ENCODE data around the gene MIGA2. TPM values are rescaled to one million over a fixed set of nuclear protein-coding genes. Genes with fewer than 3 reads are reported as not detected.

Gene MIGA2
- total RNA-seq, 2 donors from 2014 or later: 31.8 to 36.3 TPM

- DNase-seq (peak; percentile 15), ATAC-seq (no peak)
- intact Hi-C loops (cut with DNase I): no loop called here
Observed at GRCh38 chr9:129009584-129010141, 26.8 kb upstream of the MIGA2 start.

GRCh38 chr9:129010267-129010975 lies 26.0 kb upstream of the MIGA2 start:
- intact Hi-C loops (cut with DNase I): no loop called here
- DNase-seq: no peak
- ATAC-seq: no peak

- intact Hi-C loops (cut with DNase I): no loop called here
- no peak for ATAC-seq
- DNase-seq: no peak
Observed at GRCh38 chr9:129011170-129011569, 25.3 kb upstream of the MIGA2 start.

GRCh38 chr9:129011761-129012181 lies 24.7 kb upstream of the MIGA2 start:
- ATAC-seq: no peak
- DNase-seq: no peak
- intact Hi-C loops (cut with DNase I): no loop called here

GRCh38 chr9:129012343-129012742 lies 24.1 kb upstream of the MIGA2 start:
- DNase-seq (no peak), ATAC-seq (no peak)
- intact Hi-C loops (cut with DNase I): no loop called here

DNA sequence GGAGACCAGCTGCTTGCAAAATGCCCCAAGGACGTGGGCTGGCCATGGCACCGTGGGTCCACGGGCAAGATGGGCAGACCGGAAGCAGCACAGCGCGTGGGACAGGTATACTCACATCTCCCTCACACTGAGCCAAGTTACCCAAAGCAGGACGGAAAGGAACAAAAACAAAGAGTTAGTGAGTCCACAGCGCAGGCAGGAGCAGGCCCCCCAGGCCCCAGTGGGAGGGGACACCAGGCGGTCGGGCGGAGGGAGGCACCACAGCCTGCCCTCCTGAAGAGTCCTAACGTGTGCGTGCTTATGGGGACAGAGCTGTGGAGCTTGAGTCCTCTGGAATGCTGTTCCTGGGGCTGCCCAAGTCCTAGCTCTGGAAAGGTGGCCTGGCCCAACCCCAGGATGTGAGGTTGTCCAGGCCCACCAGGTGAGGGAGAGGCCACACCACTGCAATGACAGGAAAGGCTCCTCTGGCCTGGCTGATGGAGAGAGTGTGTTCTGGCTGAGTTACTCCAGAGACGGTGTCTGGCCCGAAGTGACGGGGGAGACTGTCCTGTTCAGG lies 23.5 kb upstream of the MIGA2 start:
- DNase-seq (no peak), ATAC-seq (no peak)
- intact Hi-C loops (cut with DNase I): no loop called here

DNA sequence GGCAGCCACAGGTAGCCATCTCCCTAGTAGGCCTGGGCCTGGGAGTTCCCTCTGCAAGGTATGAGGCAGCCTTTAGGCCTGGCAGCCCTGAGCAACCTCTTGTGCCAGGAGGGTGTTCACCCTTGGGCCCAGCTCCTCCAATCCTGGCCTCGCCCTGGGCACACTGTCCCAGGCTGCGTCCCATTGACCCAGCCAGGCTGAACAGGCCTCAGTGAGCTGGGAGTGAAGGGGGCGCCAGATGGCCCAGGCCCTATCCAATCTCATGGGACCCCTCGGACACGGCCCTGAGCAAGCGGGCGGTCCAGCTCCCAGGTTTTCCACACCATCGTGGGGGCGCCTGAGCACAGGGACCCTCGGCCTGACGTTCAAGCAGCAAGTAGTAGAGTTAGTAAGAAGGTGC lies 22.8 kb upstream of the MIGA2 start:
- ATAC-seq (no peak), DNase-seq (no peak)
- intact Hi-C loops (cut with DNase I): no loop called here

DNA sequence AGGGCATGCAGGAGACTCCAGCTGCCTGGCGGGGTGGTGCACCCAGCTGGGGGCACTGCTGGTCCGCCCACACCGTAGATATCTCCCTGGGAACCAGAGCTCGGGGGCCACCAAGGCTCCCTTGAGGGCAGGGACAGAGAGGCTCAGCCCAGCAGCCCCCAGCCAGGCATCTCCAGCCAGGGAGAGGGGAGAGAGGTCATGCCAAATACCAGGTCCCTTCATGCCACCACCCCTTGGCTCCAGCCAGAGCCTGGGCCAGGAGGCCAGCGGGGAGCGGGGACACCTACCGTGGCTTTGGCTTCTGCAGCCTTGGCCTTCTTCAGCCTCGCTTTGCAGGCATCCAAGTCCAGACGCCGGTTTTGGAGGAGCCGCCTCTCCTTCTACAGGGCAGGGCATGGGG lies 22.3 kb upstream of the MIGA2 start:
- ATAC-seq: no peak
- DNase-seq: no peak
- intact Hi-C loops (cut with DNase I): no loop called here

- ATAC-seq: no peak
- DNase-seq: no peak
- intact Hi-C loops (cut with DNase I): loop anchor here in 1 of 2 donors (5.0 kb wide), 1 partner anchor 162 kb away; no protein-coding TSS in a partner anchor
Observed at GRCh38 chr9:129014608-129015007, 21.8 kb upstream of the MIGA2 start.

GRCh38 chr9:129021091-129021490 lies 15.3 kb upstream of the MIGA2 start:
- DNase-seq (no peak), ATAC-seq (no peak)
- intact Hi-C loops (cut with DNase I): no loop called here

- ATAC-seq (no peak), DNase-seq (no peak)
- intact Hi-C loops (cut with DNase I): no loop called here
Observed at GRCh38 chr9:129022037-129022436, 14.4 kb upstream of the MIGA2 start.

DNA sequence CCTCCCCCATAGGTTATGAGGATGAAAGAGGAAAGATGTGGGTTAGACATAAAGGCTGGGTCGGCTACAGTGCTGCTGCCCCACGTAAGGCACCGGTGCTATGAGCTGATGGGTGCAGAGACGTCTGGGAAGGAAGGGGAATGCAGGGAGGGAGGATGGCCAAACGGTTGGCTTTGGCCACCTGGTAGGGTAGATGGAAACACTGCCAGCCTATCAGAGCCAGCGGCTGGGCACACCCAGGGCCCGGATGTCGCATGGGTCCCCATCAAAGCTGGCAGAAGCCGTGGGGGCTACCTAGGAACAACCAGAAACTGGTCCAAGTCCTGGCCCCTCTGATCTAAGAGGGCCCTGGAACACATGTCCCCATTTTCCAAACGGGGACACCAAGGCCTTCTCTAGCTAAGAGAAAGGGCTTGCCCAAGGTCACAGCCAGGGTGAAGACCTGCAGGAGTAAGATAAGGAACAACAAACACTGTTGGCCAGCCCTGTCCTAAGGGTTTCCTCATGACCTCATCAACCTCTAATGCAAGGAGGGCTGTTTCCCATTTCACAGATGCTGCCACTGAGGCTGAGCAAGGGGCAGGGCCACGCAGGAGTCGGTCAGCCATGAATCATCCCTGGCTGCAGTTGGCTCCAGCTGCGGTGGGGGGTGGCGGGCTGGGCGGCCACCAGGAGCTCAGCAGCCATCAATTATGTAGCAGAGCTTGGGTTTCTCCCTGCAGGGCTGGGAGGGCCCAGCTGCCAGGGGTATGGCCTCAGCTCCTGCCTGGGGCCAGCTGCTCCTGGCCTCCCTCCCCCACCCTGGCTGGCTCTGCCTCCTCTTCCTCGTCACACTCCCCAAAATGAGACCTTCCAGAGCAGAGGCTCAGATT lies 13.2 kb upstream of the MIGA2 start:
- DNase-seq (peak; percentile 55), ATAC-seq (peak in 1 of 2 donors; percentile 11)
- intact Hi-C loops (cut with DNase I): no loop called here

DNA sequence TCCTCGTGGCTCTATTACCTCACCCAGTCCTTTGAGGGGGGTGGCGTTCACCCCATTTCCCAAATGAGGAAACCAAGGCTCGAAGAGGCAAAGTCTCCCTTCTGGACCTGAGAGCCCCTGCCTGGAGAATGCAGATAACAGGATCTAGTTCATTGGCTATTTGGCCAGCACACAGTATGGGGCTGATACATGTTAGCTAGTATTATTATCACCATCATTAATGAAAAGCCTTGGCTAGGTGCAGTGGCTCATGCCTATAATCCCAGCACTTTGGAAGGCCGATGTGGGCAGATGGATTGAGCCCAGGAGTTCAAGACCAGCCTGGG lies 12.6 kb upstream of the MIGA2 start:
- intact Hi-C loops (cut with DNase I): no loop called here
- ATAC-seq (no peak), DNase-seq (no peak)

GRCh38 chr9:129026442-129027223 lies 9.8 kb upstream of the MIGA2 start:
- intact Hi-C loops (cut with DNase I): no loop called here
- ATAC-seq: no peak
- no peak for DNase-seq

- no peak for DNase-seq
- intact Hi-C loops (cut with DNase I): no loop called here
Observed at GRCh38 chr9:129027224-129027684, 9.2 kb upstream of the MIGA2 start.

GRCh38 chr9:129027685-129028191 lies 8.7 kb upstream of the MIGA2 start:
- ATAC-seq (peak; percentile 2 to 25), DNase-seq (no peak)
- intact Hi-C loops (cut with DNase I): no loop called here

More at GRCh38 chr9:129027224-129027684, 9.2 kb upstream of the MIGA2 start:
- no peak for ATAC-seq

DNA sequence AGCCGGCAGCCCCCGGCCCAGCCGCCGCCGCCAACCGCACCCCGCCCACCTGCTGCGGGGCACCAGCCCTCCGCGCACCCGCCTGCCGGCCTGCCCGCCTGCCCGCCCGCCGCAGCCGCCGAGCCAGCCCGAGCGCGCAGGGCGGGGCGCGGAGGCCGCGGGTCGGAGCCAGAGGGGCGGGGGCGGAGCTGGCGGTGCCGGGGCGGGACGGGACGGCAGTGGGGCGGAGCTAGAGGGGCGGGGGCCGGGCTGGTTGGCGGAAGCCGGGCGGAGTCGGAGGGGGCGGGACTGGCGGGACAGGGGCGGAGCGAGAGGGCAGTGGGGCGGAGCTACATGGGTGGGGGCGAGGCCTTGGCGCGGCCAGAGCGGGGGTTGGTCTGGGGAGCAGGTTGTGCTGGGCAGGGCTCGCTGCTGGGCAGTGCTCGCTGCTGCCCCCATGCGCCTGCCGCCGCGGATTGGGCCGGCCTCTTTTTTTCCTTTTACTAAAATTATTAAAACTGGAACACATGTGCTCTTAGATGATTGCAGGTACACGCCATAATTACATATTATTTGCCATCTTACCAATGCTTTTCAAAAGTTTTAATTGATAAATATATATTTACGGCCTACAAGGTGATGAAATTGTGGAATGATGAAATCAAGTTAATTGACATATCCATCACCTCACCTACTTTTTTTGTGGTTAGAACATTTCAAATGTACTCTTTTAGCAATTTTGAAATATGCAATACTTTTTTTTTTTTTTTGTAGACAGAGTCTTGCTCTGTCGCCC lies 8.0 kb upstream of the MIGA2 start, which contains the start of gene SH3GLB2:
SH3GLB2 (minus strand) TSS at position 140 of the 775 bp plus-strand sequence. CDS start 177 bp downstream, outside the sequence.
- DNase-seq (peak; percentile 94), ATAC-seq (peak; percentile 98)
- intact Hi-C loops (cut with DNase I): no loop called here

- intact Hi-C loops (cut with DNase I): no loop called here
Observed at GRCh38 chr9:129030191-129030590, 6.2 kb upstream of the MIGA2 start.

More at GRCh38 chr9:129030191-129030590, 6.2 kb upstream of the MIGA2 start:
- DNase-seq (no peak), ATAC-seq (no peak)
